GM12891 (cell line): ENCODE measurements around the gene RBCK1.

ENCODE experiments used
- POLR2A ChIP-seq: IDR thresholded peaks from 2 replicates; pipeline ENCODE4 v1.6.1; 2011; ENCODE audit warnings: low read depth, low read length, control low read depth
- POLR2AphosphoS5 ChIP-seq: IDR thresholded peaks from 2 replicates; pipeline ENCODE4 v1.6.1; 2011; ENCODE audit warnings: low read depth, low read length, control low read depth
- POU2F2 ChIP-seq: IDR thresholded peaks from 2 replicates; pipeline ENCODE4 v1.6.1; 2011; ENCODE audit warnings: low read depth, mild to moderate bottlenecking, control low read depth, low read length, moderate library complexity

DNA sequence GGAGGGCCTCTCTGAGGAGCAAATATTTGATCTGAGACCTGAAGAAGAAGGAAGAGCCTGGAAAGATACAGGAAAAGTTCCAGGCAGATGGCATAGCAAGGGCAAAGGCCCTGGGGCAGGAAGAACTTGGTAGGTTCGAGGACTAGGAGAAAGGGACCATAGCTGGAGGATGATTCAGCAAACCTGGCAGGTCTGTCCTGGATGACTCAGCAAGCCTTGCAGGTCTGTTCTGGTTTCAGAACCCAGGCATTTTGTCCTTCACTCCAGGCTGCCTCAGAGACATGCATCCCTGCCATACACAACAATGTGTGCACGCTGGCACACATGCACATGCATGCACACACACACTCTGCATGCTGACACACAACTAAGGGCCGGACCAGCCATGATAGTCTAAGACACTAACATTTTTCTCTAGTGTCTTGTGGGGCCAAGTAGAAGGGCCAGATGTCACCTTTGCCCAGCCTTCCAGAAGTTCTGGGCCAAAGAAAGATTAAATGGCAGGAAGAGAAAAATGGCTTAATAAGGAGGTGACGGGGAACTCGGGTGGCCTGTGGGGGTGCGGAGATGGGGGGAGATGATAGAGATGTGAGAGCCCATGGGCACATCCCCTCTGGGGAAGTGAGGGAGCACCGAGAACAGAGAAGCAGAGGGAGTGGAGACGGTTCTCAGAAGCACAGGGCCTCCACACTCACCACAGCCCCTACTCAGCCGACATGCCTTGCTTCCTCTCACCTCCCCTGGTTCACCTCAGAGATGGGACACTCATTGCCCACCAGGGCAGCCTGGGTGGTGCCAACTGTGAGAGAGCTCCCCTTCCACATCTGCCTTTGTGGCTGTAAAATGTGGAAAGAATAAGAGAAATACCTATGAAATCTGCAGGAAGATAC, 42.9 kb upstream of the RBCK1 start:
- TF ChIP-seq POLR2AphosphoS5 (no peak), POLR2A (no peak), POU2F2 (no peak)
